Hematopoietic multipotent progenitor cell treated with erythropoietin and hydrocortisone succinate and interleukin-3 and kit ligand, for 15 days (in vitro differentiated cells): ENCODE data around the gene CLMP.
"Not testable (repeated sequence)": the region's sequence is repeated elsewhere in the genome, so short reads cannot be mapped to it uniquely, and the experiment has no call there.

ENCODE experiments used
- DNase-seq: peaks from one replicate; pipeline ENCODE4 v3.0.0-alpha.2; 2015; ENCODE audit warnings: low spot score

The CLMP gene

DNA sequence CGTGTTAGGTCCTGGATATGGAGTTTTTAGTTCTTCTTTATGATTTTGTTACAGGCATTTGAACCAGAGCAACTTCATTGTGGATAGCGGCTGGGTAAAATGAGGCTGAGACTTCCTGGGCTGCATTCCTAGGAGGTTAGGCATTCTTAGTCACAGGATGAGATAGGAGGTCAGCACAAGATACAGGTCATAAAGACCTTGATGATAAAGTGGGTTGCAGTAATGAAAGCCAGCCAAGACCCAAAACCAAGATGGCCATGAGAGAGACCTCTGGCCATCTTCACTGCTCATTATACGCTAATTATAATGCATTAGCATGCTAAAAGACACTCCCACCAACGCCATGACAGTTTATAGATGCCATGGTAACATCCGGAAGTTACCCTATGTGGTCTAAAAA, 23.4 kb upstream of the CLMP start:
- no peak for DNase-seq

GRCh38 chr11:123217897-123218296, 22.8 kb upstream of the CLMP start:
- no peak for DNase-seq

GRCh38 chr11:123216249-123216648, 21.2 kb upstream of the CLMP start:
- no peak for DNase-seq

DNA sequence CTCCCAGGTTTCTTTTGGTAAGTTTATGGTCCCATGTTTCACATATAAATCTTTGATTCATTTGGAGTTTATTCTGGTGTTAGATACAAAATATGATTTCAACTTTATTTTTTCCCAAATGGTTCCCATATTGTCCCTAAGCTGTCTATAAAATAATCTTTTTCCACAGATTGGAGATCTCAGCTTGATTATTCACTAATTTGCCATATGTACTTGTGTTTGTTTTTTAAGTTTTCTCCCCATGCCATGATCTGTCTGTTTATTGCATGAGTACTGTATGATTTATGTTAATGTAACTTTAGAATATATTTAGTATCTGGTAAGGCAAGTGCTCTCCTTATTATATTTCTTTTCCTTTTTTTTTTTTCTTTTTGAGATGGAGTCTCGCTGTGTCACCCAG, 19.9 kb upstream of the CLMP start:
- DNase-seq = no peak

DNA sequence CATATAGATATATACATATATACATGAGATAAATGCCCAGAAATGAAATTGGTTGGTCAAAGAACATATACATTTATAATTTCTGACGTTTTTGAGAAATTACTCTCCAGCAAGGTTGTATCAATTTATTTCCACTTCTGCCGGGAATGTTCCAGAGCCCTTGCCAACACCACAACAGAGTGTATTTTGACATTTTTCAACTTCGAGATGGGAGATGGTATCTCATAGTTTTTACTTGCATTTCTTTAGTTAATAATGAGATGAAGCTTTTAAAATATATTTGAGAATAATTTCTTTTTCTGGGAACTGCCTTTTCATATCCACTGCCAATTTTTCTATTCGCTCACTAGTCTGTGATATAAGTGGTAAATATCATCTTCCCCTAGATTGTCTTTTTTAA, 19.3 kb upstream of the CLMP start:
- DNase-seq = no peak

DNA sequence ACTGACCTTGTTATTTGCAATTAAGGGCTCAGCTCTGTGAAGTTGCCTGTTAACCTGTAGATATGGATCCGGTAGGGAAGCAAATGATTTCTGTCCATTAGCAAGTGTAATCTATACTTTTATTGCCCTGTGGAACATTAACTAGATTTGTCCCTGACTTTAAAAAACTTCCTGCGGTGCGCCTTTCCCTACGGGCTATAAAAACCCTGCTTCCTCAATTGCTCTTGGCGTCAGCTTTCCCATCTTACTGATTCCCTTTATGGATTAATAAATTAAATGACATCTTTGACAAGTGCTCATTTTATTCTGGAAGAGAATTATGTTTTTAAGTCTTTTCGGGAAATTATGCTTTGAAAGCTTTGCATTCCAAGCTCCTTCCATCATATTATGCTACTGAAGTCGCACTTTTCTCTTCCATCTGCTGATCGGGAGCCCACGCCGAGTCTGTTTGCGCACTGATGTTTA, 18.3 kb upstream of the CLMP start:
- no peak for DNase-seq

DNA sequence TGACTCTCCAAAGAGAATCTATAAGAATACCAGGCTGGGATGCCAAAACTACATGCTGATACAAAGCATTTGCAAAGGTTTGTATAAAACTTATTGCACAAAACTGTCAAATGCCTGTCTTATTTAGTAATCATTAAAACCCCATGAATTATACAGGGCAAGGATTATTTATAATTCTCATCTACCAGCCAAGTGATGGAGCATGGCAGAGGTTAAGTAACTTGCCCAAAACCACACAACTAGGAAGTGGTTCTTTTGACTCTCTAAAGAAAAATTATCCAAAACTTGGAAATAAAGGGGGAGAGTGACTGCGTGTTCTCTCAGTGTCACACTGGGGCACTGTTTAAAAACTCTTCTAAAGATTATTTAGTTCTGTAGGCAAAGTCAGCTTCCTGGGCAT, 17.4 kb upstream of the CLMP start:
- DNase-seq = no peak

GRCh38 chr11:123211981-123212380, 16.9 kb upstream of the CLMP start:
- no peak for DNase-seq

GRCh38 chr11:123211149-123211852, 16.3 kb upstream of the CLMP start:
- no peak for DNase-seq

- no peak for DNase-seq
Measured at GRCh38 chr11:123209591-123209990, 14.5 kb upstream of the CLMP start.

DNA sequence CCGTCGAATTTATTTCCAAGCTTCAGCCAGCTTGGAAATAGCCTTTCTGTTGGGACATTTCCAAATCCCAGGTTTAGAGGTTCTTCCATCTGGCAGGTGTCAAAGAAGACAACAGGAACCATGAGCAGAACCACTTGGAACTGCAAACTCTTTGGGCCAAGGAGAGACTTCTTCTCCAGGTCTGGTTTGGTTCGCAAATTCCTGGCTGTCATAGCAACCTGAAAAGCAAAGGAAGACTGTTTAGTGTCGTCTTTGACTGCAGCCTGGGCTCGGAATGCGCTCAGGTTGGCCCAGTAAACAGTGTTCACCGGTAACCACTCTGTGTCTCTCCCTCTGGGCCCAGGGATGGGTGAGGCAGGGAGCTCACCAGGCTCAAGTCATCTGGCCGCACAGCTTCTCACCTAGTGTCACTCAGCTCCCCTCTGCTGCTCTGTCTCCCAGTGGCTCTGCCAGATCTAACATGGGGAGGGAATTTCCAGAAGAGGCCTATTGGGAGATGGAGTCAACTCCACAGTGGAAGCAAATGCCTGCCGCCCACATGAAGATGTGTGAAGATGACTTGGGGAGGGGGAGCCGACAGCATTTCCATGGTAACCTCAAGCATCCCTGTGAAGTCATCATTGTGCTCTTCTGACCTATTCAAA, 11.9 kb upstream of the CLMP start:
- DNase-seq = no peak

- DNase-seq = not testable (repeated sequence)
Measured at GRCh38 chr11:123206055-123206454, 11.0 kb upstream of the CLMP start.

DNA sequence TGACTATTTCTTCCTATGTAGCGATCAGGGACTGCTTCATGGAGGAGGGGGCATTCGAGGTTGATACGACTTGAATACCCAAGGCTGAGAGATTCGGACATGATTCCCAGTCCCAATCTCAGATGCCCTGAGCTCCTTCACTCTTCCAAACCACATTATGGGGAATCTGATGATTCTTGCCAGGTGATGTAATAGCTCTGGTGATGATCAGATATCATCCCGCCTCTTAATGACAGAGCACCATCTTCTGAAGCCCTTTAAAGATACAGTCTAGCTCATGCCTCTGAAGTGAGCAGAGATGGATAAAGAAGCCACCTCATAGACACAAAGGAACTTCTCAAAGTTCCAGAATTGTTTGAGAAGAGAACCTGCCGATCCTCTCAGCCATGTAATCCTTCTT, 8.9 kb upstream of the CLMP start:
- DNase-seq = no peak

GRCh38 chr11:123203471-123203870, 8.4 kb upstream of the CLMP start:
- DNase-seq = no peak

- no peak for DNase-seq
Measured at GRCh38 chr11:123202155-123203151, 7.4 kb upstream of the CLMP start.

DNA sequence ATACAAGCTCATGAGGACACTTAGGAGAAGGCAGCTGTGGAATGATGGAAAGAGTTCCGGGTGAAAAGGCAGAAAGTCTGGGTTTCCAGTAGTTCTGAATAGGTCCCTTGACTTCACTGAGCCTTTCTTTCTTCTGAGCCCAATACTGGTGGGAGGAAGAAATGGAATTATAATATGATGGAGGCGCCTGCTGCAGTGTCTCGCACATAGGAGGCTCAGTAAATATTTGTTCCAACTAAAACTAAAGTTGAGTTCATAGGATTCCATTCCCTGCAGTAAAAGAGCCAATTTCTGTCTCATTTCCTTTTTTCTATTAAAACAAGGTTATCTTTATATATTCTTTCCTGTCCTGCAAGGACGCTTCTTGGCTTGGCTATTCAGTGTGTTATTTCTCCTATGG, 5.2 kb upstream of the CLMP start:
- no peak for DNase-seq

DNA sequence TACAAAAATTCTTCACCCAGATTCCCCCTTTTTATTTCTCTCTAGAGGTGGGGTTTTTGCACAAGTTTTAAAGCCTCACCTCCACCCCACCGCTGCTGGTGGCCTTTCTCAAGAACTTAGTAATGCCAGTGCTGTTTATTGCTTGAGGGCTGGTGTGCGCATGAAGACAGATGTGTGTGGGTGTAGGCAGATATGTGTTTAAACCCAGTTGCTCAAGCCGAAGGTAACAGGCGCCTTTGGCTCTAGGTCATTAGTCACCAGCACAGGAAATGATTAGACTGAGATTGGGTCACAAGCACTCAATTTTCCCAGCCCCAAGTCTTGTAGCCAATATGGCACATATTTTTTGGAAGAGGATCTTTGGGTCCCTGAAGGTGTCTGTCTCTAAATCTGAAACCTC, 2.7 kb upstream of the CLMP start:
- DNase-seq = no peak

DNA sequence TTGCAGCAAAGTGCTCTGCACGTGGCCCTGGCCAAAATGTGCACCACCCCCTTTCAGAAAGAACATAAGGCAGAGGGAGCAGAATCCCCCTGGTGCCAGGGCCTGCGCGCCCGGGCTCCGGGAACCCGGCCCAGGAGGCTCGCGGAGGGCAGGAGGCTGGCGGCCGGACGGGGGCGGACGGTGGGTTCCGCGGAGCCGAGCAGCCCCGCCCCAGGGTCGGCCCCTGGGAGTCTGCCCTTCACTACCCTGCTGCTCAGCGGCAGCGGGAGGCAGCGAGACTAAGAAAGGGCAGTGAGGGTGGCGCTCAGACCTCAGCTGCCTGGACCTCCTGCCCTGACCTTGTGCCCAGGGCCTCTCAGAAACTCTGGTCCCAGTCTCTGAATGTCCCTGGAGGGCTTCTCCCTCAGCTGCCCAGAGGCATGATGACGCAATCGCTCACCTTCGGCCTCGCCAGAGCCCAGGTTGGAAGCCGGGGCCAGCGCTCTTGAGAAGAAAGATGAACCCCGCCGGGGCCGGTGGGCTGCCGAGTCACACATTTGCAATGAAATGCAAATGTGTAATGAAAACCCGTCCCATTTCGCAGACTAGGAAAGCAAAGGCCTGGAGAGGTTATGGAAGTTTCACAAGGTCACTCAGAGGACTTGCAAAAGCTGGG, 1.1 kb upstream of the CLMP start:
- DNase-seq = no peak

GRCh38 chr11:123194337-123195187, 486 bp downstream of the CLMP start:
- DNase-seq = no peak

GRCh38 chr11:123193742-123194141, 1.3 kb downstream of the CLMP start:
- no peak for DNase-seq

DNA sequence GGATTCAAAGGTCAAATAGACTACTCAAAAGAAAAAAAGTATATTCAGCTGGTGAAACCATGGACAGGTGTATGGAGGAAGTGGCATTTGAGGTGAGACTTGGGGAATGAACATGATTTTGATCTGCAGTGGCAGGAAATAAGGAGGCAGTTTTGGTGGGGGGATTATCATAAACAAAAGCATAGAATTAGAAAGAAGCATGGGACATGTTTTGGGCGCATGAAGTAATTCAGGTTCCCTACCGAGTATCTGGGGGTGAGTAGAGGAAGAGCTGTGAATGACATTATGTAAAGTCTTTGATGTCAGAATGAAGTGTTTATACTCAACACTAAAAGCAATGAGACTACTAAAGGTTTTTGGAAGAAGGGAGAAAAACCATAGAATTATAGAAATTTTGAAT, 3.1 kb downstream of the CLMP start:
- no peak for DNase-seq
